Kidney (tissue), 14 donors: ENCODE results near the gene HRK. TPM values are rescaled to one million over a fixed set of nuclear protein-coding genes. Genes with fewer than 3 reads are reported as not detected.

Source experiments
- DNase-seq, 5 donors: peaks; one replicate each; pipeline ENCODE4 v3.0.0-alpha.2; 2013 to 2020
- FAIRE-seq: peaks from 2 replicates; lab custom pipeline; 2012; peaks lifted over from hg19 to GRCh38; lab: Jason Lieb, UNC
- H3K27ac ChIP-seq, 2 donors: one replicate each; pipeline ENCODE4 v1.7.0; 2013; ENCODE audit warnings: low read depth in 2 of 2, low read length in 2 of 2, inconsistent platforms in 1 of 2
- H3K27me3 ChIP-seq: one replicate; pipeline ENCODE4 v1.7.1; 2013; ENCODE audit warnings: low read length, inconsistent platforms; ENCODE audit not compliant: control insufficient read depth, insufficient read depth
- H3K36me3 ChIP-seq, 3 donors: one replicate each; pipeline versions ENCODE4 v1.7.0 to v1.7.1; 2013; ENCODE audit warnings: low read length in 3 of 3, control low read depth in 1 of 3, inconsistent platforms in 1 of 3; ENCODE audit not compliant: insufficient read depth in 3 of 3, control insufficient read depth in 2 of 3
- H3K4me1 ChIP-seq, 3 donors: one replicate each; pipeline versions ENCODE4 v1.7.0 to v1.7.1; 2013; ENCODE audit warnings: low read length in 3 of 3, inconsistent platforms in 1 of 3, low read depth in 1 of 3; ENCODE audit not compliant: control insufficient read depth in 2 of 3, insufficient read depth in 2 of 3
- H3K4me3 ChIP-seq, 3 donors: one replicate each; pipeline versions ENCODE4 v1.7.0 to v1.8.1; 2013; ENCODE audit warnings: low read length in 3 of 3, control low read depth in 1 of 3, inconsistent platforms in 1 of 3
- H3K9ac ChIP-seq, 3 donors: one replicate each; pipeline versions ENCODE4 v1.7.0 to v1.7.1; 2013; ENCODE audit warnings: low read length in 3 of 3, control low read depth in 1 of 3, inconsistent platforms in 1 of 3
- H3K9me3 ChIP-seq, 3 donors: one replicate each; pipeline versions ENCODE4 v1.7.0 to v1.7.1; 2013; ENCODE audit warnings: low read length in 3 of 3, control low read depth in 1 of 3, inconsistent platforms in 1 of 3; ENCODE audit not compliant: control insufficient read depth in 2 of 3, insufficient read depth in 1 of 3
- CTCF ChIP-seq: IDR thresholded peaks from 3 replicates; pipeline ENCODE4 v1.5.1; 2012; ENCODE audit warnings: mild to moderate bottlenecking, moderate library complexity, borderline replicate concordance; ENCODE audit not compliant: insufficient read depth; ENCODE audit errors: extremely low read depth
- intact Hi-C: fragments of 100-400 bp; cut with DNase I; formaldehyde crosslinking; loops from one replicate; pipeline ENCODE4 v1.11.1; 2022
- polyA plus RNA-seq: library from polyadenylated mRNA; stranded (reverse); fragments of 350-450 nt; fragmentation: Illumina TruSeq; extraction: RNeasy Lipid Tissue Mini Kit (QIAGEN cat#74804); gene quantifications from one replicate; pipeline ENCODE4 v1.2.3, GENCODE V29; 2014; ENCODE audit warnings: low read depth, low replicate concordance; ENCODE audit not compliant: insufficient read depth
- total RNA-seq: library from RNA; stranded (reverse); fragmentation: NEBNext Ultra II Directional; extraction: Animal tissue kit (Norgen Biotek cat#: 25700); gene quantifications from one replicate; pipeline ENCODE4 v1.2.1, GENCODE V29; 2021
- donor health status: control.
- donor health status: control.
- donor health status: control.
- donor health status: control.
- donor health status: control.
- donor health status: DM: yes; HTN: yes; CAD: no.
- donor health status: Normal renal cell carcinoma (clear cell type).

Gene HRK
- total and polyA plus RNA-seq, 2 donors from 2014 or later, result 5.0 TPM; not detected in 1

- Histone ChIP-seq H3K9me3 (no peaks in the 10 kb centered on the region), H3K9ac (no peak overlapping the region), H3K27ac (no peak overlapping the region), H3K4me3 (no peak overlapping the region), H3K36me3 (no peaks in the 10 kb centered on the region), H3K4me1 (no peaks in the 10 kb centered on the region), H3K27me3 (no peaks in the 10 kb centered on the region)
- intact Hi-C loops, result no loop called here
- FAIRE-seq (no peak), DNase-seq (no peak)
- TF ChIP-seq CTCF, result no peak
These were observed 73.7 kb downstream of the HRK start for GRCh38 chr12:116807546-116807945.

- Histone ChIP-seq H3K4me3 (no peak overlapping the region), H3K9ac (no peak overlapping the region), H3K36me3 (no peaks in the 10 kb centered on the region), H3K4me1 (no peaks in the 10 kb centered on the region), H3K27me3 (no peaks in the 10 kb centered on the region), H3K27ac (no peak overlapping the region), H3K9me3 (no peaks in the 10 kb centered on the region)
- DNase-seq (no peak), FAIRE-seq (no peak)
- no peak for TF ChIP-seq CTCF
- intact Hi-C loops, result no loop called here
These were observed 74.3 kb downstream of the HRK start for GRCh38 chr12:116806845-116807440.

Other genes with a start within 250 kb of the HRK start
- gene SPRING1, start 143.4 kb downstream of the HRK start, total RNA-seq, result 49.4 TPM
- 45.3 TPM for gene SPRING1, start 143.4 kb downstream of the HRK start, polyA plus RNA-seq
- gene RNFT2, start 143.1 kb downstream of the HRK start, total RNA-seq, result 6.8 TPM
- 4.3 TPM for gene RNFT2, start 143.1 kb downstream of the HRK start, polyA plus RNA-seq
- 20.3 TPM for gene FBXW8, start 29.5 kb upstream of the HRK start, total RNA-seq
- 3.3 TPM for gene FBXW8, start 29.5 kb upstream of the HRK start, polyA plus RNA-seq
- gene TESC, start 218.0 kb upstream of the HRK start, total RNA-seq, result 92.6 TPM
- 19.1 TPM for gene TESC, start 218.0 kb upstream of the HRK start, polyA plus RNA-seq